ENCODE results near the gene FLOT2. TPM values are rescaled to one million over a fixed set of nuclear protein-coding genes. Genes with fewer than 3 reads are reported as not detected.
A peak's percentile ranks its signal among the peaks of the same experiment; 100 is the strongest.
"Not testable (repeated sequence)": the region's sequence is repeated elsewhere in the genome, so short reads cannot be mapped to it uniquely, and the experiment has no call there.

FLOT2 gene
- total and polyA plus RNA-seq, 4 experiments from 2014 or later = 216 to 288 (median 254) TPM

- Mint-ChIP-seq H3K4me1 (peaks cover 4 to 19% (median 11%) of the 10 kb centered on the region in 4 donors), H3K27ac (peak overlapping the region in 1 of 7 donors; percentile 35), H3K4me3 (peak overlapping the region; percentile 31 to 98 (median 94)), H3K27me3 (no peaks in the 10 kb centered on the region), H3K36me3 (peaks cover 17 to 35% of the 10 kb centered on the region in 2 donors), H3K9me3 (no peaks in the 10 kb centered on the region)
- CTCF ChIA-PET (ENCODE audit: partially characterized antibody) = interaction anchor here (0.8 to 0.9 kb wide), 3 partner anchors 92 to 129 kb away, joined by 3 to 6 read pairs (median 6); partner anchors contain the start of gene TLCD1
- Histone ChIP-seq H3K9me3 (ENCODE audit: control insufficient read depth in 1 of 2, low read length in 2 of 2) (no peaks in the 10 kb centered on the region), H3K27ac (ENCODE audit: low read depth, low read length) (no peak overlapping the region), H3K36me3 (ENCODE audit: insufficient read depth, low read length) (peaks cover 21% of the 10 kb centered on the region), H3K4me1 (ENCODE audit: insufficient read depth, low read length) (peaks cover 13% of the 10 kb centered on the region), H3K4me3 (ENCODE audit: low read length in 2 of 2) (no peak overlapping the region), H3K27me3 (ENCODE audit: insufficient read depth, low read length) (no peaks in the 10 kb centered on the region)
- intact Hi-C loops (cut with micrococcal nuclease) = no loop called here
- POLR2A ChIA-PET (ENCODE audit: partially characterized antibody) = interaction anchor here (1.5 to 1.8 kb wide), 2 partner anchors 15 to 46 kb away, joined by 6 to 8 read pairs; partner anchors contain the start of gene DHRS13
- no peak for DNase-seq
These were observed 41.4 kb downstream of the FLOT2 start for GRCh38 chr17:28856028-28856574.

- H3K27me3 Mint-ChIP-seq = no peaks in the 10 kb centered on the region
- Histone ChIP-seq H3K4me1 (ENCODE audit: insufficient read depth, low read length) (peaks cover 13% of the 10 kb centered on the region), H3K27me3 (ENCODE audit: insufficient read depth, low read length) (no peaks in the 10 kb centered on the region), H3K27ac (ENCODE audit: low read depth, low read length) (peak overlapping the region; percentile 73), H3K36me3 (ENCODE audit: insufficient read depth, low read length) (peaks cover 18% of the 10 kb centered on the region), H3K4me3 (ENCODE audit: low read length in 2 of 2) (peak overlapping the region; percentile 88 to 91), H3K9me3 (ENCODE audit: control insufficient read depth in 1 of 2, low read length in 2 of 2) (no peaks in the 10 kb centered on the region)
- H3K4me3 Mint-ChIP-seq = peak overlapping the region; percentile 90 to 98 (median 95)
- H3K36me3 Mint-ChIP-seq = peaks cover 15 to 28% of the 10 kb centered on the region in 2 donors
- peak overlapping the region; percentile 82 to 96 (median 94) for H3K27ac Mint-ChIP-seq
- H3K9me3 Mint-ChIP-seq = no peaks in the 10 kb centered on the region
- DNase-seq = no peak
- ChIA-PET POLR2A (ENCODE audit: partially characterized antibody) (interaction anchor here (1.0 to 2.4 kb wide), 4 partner anchors 13 to 1969 kb away, joined by 3 to 12 read pairs (median 7); partner anchors contain the start of genes DHRS13 and FAM222B), CTCF (ENCODE audit: partially characterized antibody) (no interaction called here)
- peaks cover 4 to 19% (median 11%) of the 10 kb centered on the region in 4 donors for H3K4me1 Mint-ChIP-seq
- intact Hi-C loops (cut with micrococcal nuclease) = no loop called here
These were observed 42.2 kb downstream of the FLOT2 start for GRCh38 chr17:28855336-28855679.

- no peaks in the 10 kb centered on the region for H3K27me3 ChIP-seq (ENCODE audit: insufficient read depth, low read length)
- peak within 1 kb of the TSS; percentile 82 to 96 (median 94) for H3K27ac Mint-ChIP-seq
- no peaks in the 10 kb centered on the region for H3K9me3 ChIP-seq (ENCODE audit: control insufficient read depth in 1 of 2, low read length in 2 of 2)
- peaks cover 16% of the 10 kb centered on the region for H3K36me3 ChIP-seq (ENCODE audit: insufficient read depth, low read length)
- CTCF ChIA-PET (ENCODE audit: partially characterized antibody) = interaction anchor here (1.1 to 1.5 kb wide), 2 partner anchors 99 to 128 kb away, joined by 3 to 4 read pairs; no protein-coding TSS in a partner anchor
- no peaks in the 10 kb centered on the region for H3K9me3 Mint-ChIP-seq
- peak; percentile 82 to 90 (median 85) for DNase-seq
- no peaks in the 10 kb centered on the region for H3K27me3 Mint-ChIP-seq
- peak within 1 kb of the TSS; percentile 88 to 91 for H3K4me3 ChIP-seq (ENCODE audit: low read length in 2 of 2)
- intact Hi-C loops (cut with micrococcal nuclease) = loop anchor here (1.0 to 5.0 kb wide), 4 partner anchors 42 to 127 kb away; partner anchors contain the start of genes DHRS13, NEK8 and TLCD1
- POLR2A ChIA-PET (ENCODE audit: partially characterized antibody) = interaction anchor here (0.8 to 2.4 kb wide), 4 partner anchors 12 to 1969 kb away, joined by 3 to 12 read pairs (median 6); partner anchors contain the start of genes DHRS13 and FAM222B
- H3K4me3 Mint-ChIP-seq = peak within 1 kb of the TSS; percentile 90 to 98 (median 95)
- H3K36me3 Mint-ChIP-seq = peaks cover 12 to 27% of the 10 kb centered on the region in 2 donors
- H3K4me1 Mint-ChIP-seq = peaks cover 4 to 19% (median 11%) of the 10 kb centered on the region in 4 donors
- peaks cover 13% of the 10 kb centered on the region for H3K4me1 ChIP-seq (ENCODE audit: insufficient read depth, low read length)
- H3K27ac ChIP-seq (ENCODE audit: low read depth, low read length) = peak within 1 kb of the TSS; percentile 73
These were observed 42.8 kb downstream of the FLOT2 start, which contains the start of gene ERAL1 for GRCh38 chr17:28854457-28855335. ERAL1 (plus strand) TSS chr17:28855016; CDS start chr17:28855035, 19 bp downstream.

GRCh38 chr17:28853295-28853694 is 44.2 kb downstream of the FLOT2 start:
- H3K4me3 Mint-ChIP-seq = peak overlapping the region in 7 of 8 donors; percentile 12 to 59 (median 52)
- H3K27me3 Mint-ChIP-seq = no peaks in the 10 kb centered on the region
- intact Hi-C loops (cut with micrococcal nuclease) = loop anchor here (5.0 kb wide), 1 partner anchor 126 kb away; the partner anchor contains the start of genes NEK8 and TLCD1
- H3K9me3 ChIP-seq (ENCODE audit: control insufficient read depth in 1 of 2, low read length in 2 of 2) = no peaks in the 10 kb centered on the region
- peaks cover 4 to 19% (median 11%) of the 10 kb centered on the region in 4 donors for H3K4me1 Mint-ChIP-seq
- no peak overlapping the region for H3K27ac ChIP-seq (ENCODE audit: low read depth, low read length)
- CTCF ChIA-PET (ENCODE audit: partially characterized antibody) = interaction anchor here (0.7 to 1.5 kb wide), 4 partner anchors 48 to 126 kb away, joined by 3 to 4 read pairs (median 4); no protein-coding TSS in a partner anchor
- peak overlapping the region in 1 of 7 donors; percentile 41 for H3K27ac Mint-ChIP-seq
- peaks cover 7% of the 10 kb centered on the region for H3K36me3 ChIP-seq (ENCODE audit: insufficient read depth, low read length)
- H3K4me3 ChIP-seq (ENCODE audit: low read length in 2 of 2) = no peak overlapping the region
- no peaks in the 10 kb centered on the region for H3K9me3 Mint-ChIP-seq
- peaks cover 6 to 14% of the 10 kb centered on the region in 2 donors for H3K36me3 Mint-ChIP-seq
- H3K4me1 ChIP-seq (ENCODE audit: insufficient read depth, low read length) = peaks cover 13% of the 10 kb centered on the region
- POLR2A ChIA-PET (ENCODE audit: partially characterized antibody) = interaction anchor here (0.7 to 2.4 kb wide), 2 partner anchors 11 to 45 kb away, joined by 4 to 12 read pairs; partner anchors contain the start of gene FAM222B
- no peak for DNase-seq
- no peaks in the 10 kb centered on the region for H3K27me3 ChIP-seq (ENCODE audit: insufficient read depth, low read length)

GRCh38 chr17:28849281-28849680 is 48.3 kb downstream of the FLOT2 start:
- peaks cover 0 to 3% (median under 1%) of the 10 kb centered on the region in 4 donors for H3K4me1 Mint-ChIP-seq
- H3K27me3 Mint-ChIP-seq = no peaks in the 10 kb centered on the region
- no peaks in the 10 kb centered on the region for H3K9me3 Mint-ChIP-seq
- Histone ChIP-seq H3K9me3 (ENCODE audit: control insufficient read depth in 1 of 2, low read length in 2 of 2) (no peaks in the 10 kb centered on the region), H3K27ac (ENCODE audit: low read depth, low read length) (no peak overlapping the region), H3K4me3 (ENCODE audit: low read length in 2 of 2) (no peak overlapping the region), H3K36me3 (ENCODE audit: insufficient read depth, low read length) (no peaks in the 10 kb centered on the region), H3K4me1 (ENCODE audit: insufficient read depth, low read length) (peaks cover 3% of the 10 kb centered on the region), H3K27me3 (ENCODE audit: insufficient read depth, low read length) (no peaks in the 10 kb centered on the region)
- DNase-seq = no peak
- no peak overlapping the region for H3K4me3 Mint-ChIP-seq
- POLR2A ChIA-PET (ENCODE audit: partially characterized antibody) = interaction anchor here (0.6 kb wide), 1 partner anchor 123 kb away, joined by 3 read pairs; no protein-coding TSS in a partner anchor
- H3K27ac Mint-ChIP-seq = no peak overlapping the region
- intact Hi-C loops (cut with micrococcal nuclease) = no loop called here
- CTCF ChIA-PET (ENCODE audit: partially characterized antibody) = interaction anchor here (0.7 to 3.3 kb wide), 21 partner anchors 12 to 263 kb away, joined by 3 to 14 read pairs (median 4); partner anchors contain the start of genes DHRS13 and FLOT2
- H3K36me3 Mint-ChIP-seq = no peaks in the 10 kb centered on the region

GRCh38 chr17:28848667-28849066 is 48.9 kb downstream of the FLOT2 start:
- H3K4me1 Mint-ChIP-seq; H3K27ac ChIP-seq (ENCODE audit: low read depth, low read length); H3K4me3 ChIP-seq (ENCODE audit: low read length in 2 of 2); H3K36me3 ChIP-seq (ENCODE audit: insufficient read depth, low read length); H3K4me1 ChIP-seq (ENCODE audit: insufficient read depth, low read length); H3K9me3 Mint-ChIP-seq; H3K27me3 Mint-ChIP-seq; POLR2A ChIA-PET (ENCODE audit: partially characterized antibody); H3K9me3 ChIP-seq (ENCODE audit: control insufficient read depth in 1 of 2, low read length in 2 of 2); H3K36me3 Mint-ChIP-seq; H3K27me3 ChIP-seq (ENCODE audit: insufficient read depth, low read length): not testable (repeated sequence)
- Mint-ChIP-seq H3K27ac (peak overlapping the region in 1 of 7 donors; percentile 40), H3K4me3 (peak overlapping the region in 1 of 8 donors; percentile 15)
- intact Hi-C loops (cut with micrococcal nuclease) = loop anchor here (1.0 kb wide), 1 partner anchor 68 kb away; no protein-coding TSS in a partner anchor
- DNase-seq = peak; percentile 41 to 48 (median 46)
- CTCF ChIA-PET (ENCODE audit: partially characterized antibody) = interaction anchor here (1.0 to 3.3 kb wide), 17 partner anchors 11 to 105 kb away, joined by 3 to 14 read pairs (median 4); partner anchors contain the start of genes DHRS13 and FLOT2
